T-helper 1 cell treated with Interleukin-12 subunit alpha and Interleukin-12 subunit beta and Interleukin-4 antibody, amounts not matched to agents 30 ng/mL and 1 ng/mL, for 36 hours (primary cell): ENCODE data around the gene CASZ1. TPM values are rescaled to one million over a fixed set of nuclear protein-coding genes. Genes with fewer than 3 reads are reported as not detected.

Experiments
- intact Hi-C: fragments of 100-400 bp; cut with micrococcal nuclease; formaldehyde crosslinking; loops from one replicate; pipeline ENCODE4 v1.15.1; 2024
- total RNA-seq: library from RNA; stranded (reverse); gene quantifications from 2 replicates; pipeline ENCODE4 v1.2.3, GENCODE V29; 2022

The CASZ1 gene, protein sequence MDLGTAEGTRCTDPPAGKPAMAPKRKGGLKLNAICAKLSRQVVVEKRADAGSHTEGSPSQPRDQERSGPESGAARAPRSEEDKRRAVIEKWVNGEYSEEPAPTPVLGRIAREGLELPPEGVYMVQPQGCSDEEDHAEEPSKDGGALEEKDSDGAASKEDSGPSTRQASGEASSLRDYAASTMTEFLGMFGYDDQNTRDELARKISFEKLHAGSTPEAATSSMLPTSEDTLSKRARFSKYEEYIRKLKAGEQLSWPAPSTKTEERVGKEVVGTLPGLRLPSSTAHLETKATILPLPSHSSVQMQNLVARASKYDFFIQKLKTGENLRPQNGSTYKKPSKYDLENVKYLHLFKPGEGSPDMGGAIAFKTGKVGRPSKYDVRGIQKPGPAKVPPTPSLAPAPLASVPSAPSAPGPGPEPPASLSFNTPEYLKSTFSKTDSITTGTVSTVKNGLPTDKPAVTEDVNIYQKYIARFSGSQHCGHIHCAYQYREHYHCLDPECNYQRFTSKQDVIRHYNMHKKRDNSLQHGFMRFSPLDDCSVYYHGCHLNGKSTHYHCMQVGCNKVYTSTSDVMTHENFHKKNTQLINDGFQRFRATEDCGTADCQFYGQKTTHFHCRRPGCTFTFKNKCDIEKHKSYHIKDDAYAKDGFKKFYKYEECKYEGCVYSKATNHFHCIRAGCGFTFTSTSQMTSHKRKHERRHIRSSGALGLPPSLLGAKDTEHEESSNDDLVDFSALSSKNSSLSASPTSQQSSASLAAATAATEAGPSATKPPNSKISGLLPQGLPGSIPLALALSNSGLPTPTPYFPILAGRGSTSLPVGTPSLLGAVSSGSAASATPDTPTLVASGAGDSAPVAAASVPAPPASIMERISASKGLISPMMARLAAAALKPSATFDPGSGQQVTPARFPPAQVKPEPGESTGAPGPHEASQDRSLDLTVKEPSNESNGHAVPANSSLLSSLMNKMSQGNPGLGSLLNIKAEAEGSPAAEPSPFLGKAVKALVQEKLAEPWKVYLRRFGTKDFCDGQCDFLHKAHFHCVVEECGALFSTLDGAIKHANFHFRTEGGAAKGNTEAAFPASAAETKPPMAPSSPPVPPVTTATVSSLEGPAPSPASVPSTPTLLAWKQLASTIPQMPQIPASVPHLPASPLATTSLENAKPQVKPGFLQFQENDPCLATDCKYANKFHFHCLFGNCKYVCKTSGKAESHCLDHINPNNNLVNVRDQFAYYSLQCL (N-terminal part only)
- total RNA-seq: 9.5 and 10.6 TPM in 2 replicates

DNA sequence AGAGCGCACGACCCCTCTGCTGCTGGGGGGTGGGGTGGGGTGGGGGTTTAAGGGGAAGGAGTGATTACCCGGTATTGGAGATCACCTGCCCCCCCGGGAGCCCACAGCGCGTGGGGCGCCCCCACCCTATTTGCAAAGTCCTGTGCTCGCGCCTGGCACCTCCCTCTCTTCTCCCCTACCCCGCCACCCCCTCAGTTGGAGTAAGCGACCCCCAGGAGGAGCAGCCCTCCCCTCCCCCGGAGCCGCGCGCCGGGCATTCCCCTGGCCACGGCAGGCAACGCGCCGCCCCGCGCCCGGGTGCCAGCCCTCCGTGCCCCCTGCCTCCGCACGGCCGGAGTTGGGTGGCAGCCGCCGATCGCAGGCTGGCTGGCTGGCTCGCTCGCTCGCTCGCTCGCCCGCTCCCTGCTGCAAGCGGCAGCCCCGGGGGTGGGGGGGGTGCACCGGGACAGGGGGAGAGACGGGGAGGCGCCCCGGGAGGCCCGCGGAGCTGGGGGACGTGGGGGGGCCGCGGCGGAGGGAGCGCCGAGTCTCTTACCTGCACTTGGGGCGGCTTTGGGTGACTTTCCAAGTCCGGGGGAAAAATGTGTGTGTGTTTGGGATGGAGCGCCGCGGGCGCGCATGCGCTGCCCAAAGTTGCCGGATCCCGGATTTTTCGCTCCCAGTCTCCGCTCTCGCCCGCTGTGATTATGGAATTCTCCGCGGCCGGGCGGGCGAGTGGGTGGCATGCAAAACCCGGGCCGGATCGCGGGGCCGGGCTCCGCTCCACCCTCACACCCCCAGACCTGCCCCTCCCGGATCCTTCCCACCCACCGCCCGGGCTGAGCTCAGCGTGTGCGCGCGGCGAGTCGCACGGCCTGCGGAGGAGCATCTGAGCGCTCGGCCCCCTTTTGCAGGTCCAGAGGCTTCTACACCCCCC, at the start of gene CASZ1:
CASZ1 (minus strand) TSS at position 618 of the 916 bp plus-strand sequence. CDS start 102,757 bp downstream, outside the sequence.
- intact Hi-C loops: loop anchor here (10.0 kb wide), 2 partner anchors 149 to 281 kb away; no protein-coding TSS in a partner anchor

DNA sequence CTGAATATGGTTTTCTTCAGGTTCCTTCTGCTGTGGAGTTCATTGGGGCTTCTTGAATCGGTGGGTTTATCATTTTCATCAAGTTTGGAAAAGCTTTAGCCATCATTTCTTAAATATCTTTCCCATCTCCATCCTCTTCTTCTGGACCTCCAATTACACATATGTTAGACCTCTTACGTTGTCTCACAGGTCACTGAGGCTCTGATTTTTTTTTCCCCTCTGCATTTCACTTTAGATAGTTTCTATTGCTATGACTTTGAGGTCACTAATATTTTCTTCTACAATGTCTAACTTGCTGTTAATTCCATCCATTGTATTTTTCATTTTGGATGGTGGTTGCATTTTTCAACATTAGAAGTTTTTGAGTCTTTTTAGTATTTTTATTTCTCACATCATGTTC, 47.3 kb upstream of the CASZ1 start:
- intact Hi-C loops: no loop called here

DNA sequence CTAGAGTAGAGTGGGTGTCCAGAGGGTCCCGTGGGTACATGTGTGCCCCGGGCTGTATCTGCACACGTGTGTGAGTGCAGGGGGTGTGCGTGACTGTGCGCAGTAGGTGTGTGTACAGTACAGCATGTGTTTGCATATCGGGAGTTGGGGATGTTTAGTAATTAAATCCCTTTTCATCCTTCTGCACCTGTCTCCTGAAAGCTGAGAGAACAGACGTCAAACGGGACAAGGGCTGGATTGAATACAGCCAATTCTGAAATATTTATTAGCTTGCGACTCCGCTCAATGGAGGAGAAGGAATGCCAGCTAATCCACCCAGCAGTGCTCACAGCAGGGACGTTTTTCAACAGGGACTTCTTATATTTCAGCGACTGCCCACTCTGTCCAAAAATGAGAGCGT, 44.7 kb upstream of the CASZ1 start:
- intact Hi-C loops: no loop called here

DNA sequence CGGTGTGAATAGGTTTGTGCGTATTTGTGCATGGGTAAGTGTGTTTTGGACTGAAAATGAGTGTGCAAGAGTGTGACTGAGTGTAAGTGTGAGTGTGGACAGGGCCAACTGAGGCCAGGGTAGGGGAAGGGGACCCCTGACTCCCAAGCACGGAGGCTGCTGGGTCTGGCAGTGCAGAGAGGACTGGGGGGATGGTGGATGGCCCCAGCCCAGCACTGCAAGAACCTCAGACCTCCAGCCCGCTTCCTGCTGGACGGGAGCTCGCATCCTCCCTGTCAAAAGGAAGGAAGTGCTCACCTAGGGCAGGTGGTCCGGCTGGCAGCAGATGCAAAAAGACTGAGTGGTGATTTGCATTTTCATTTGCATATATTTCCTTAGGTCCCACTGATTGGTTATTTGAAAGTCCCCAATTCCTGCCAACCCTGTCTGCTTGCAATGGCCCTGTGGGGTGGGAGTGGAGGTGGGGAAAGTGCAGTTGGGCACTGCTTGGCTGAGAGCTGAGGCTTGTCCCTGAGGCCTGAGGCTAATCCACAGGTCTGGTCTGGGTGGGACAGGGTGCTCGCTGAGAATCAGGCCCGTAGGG, 42.8 kb upstream of the CASZ1 start:
- intact Hi-C loops: no loop called here

DNA sequence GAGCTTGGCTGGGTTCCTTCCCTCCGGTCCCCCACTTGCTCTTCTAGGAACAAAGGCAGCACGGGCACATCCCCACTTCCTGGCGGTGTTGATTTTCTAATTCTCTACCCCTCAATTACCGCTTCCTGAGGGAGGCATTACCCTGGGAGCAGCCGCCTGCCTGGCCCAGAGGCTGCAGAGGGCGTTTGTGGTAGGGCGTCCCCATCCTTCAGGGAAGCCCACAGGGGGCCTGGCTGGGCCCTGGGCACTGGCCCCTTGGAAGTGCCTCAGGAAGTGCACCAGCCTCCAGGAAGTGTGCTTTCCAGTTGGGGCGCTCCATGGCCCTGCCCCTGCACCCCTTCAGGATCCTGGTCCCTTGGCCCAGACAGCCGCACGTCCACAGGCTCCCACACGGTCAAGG, 42.1 kb upstream of the CASZ1 start:
- intact Hi-C loops: no loop called here

DNA sequence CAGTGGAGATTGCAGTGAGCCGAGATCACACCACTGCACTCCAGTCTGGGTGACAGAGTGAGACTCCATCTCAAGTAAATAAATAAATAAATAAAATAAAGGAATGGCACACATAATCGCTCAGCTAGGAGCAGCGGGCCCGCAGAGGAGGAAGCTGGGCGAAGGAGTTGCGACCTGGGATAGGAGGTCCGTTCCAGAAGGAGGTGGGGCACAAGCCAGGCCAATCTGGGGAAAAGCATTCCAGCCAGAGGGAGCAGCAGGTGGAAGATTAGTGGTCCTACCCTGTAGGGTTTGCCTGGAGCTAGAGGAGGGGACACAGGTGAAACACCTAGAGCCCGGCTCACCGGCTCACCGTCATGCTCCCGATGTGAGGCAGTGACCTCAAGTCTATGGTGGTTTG, 40.3 kb upstream of the CASZ1 start:
- intact Hi-C loops: no loop called here

DNA sequence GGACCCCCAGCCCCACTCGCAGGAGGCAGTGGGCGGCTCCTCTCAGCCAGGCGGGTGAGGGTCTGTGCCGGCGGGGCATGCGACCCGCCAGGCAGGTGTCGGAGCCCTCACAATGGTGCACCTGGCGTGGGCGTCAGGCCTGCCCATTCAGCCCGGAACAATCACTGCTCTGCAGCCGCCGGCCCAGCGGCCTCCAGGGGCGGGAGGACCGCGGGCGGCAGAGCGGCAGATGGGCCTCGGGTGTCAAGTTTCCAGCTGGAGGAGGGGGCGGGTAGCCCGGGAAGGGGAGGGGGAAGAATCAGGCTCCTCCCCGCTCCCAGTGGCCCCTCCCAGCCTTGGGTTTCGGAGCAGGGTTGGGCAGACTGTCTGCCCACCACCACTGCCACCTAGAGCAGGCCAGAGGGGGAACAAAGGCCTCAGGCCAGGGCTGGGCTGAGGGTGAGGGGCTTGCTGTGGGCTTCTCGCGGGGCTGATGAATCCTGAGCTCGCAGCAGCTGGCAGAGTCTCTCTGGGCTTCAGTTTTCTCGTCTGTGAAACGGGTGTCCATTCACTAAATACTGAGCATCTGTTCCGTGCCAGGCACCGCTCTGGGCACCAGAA, 39.5 kb upstream of the CASZ1 start:
- intact Hi-C loops: no loop called here

DNA sequence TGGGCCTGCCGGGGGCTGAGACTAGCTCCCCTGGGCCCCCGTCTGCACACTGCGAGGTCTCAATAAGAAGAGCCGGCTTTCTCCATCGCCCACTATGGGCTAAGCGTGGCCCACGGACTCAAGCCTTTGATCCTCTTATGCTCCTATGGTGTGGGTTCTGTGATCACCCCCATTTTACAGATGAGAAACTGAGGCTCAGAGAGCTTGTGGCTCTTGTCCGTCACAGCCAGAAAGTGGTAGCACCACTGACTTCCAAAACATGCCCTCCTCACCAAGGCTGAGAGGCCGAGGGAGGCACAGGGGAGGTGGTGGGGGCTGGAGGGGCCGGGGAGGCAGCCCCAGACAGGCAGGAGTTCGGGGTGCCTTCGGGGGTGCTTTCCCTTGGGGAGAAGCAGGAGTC, 39.0 kb upstream of the CASZ1 start:
- intact Hi-C loops: no loop called here

DNA sequence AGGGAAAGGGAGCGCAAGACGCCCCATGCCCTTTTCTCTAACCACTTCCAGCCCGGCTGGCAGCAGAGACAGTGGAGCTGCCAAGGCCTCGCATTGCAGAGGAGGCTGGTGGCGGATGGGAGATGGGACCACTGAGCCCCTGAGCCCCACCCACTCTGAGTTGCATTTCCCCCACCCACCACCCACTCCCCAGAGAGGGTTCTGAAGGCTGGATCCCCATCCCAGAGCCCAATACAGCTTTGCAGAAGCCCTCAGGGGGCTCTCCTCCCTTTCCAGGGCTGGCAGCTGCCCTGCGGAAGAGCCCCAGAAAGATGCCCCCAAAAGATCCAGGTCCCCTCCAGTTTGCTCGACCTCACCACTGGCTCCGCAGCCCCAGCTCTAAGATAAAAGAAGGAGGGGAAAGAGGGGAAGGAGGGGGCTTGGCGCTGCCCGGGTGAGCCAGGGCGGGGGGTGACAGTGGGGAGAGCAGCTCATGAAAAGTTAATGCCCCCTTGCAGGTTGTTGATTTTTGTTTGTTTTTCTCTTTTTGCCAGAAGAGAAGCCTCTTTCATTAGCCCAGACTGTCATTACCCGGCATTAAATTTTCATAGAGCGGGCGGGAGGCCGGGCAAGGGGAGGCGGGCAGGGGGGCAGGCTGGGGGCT, 38.4 kb upstream of the CASZ1 start:
- intact Hi-C loops: no loop called here

DNA sequence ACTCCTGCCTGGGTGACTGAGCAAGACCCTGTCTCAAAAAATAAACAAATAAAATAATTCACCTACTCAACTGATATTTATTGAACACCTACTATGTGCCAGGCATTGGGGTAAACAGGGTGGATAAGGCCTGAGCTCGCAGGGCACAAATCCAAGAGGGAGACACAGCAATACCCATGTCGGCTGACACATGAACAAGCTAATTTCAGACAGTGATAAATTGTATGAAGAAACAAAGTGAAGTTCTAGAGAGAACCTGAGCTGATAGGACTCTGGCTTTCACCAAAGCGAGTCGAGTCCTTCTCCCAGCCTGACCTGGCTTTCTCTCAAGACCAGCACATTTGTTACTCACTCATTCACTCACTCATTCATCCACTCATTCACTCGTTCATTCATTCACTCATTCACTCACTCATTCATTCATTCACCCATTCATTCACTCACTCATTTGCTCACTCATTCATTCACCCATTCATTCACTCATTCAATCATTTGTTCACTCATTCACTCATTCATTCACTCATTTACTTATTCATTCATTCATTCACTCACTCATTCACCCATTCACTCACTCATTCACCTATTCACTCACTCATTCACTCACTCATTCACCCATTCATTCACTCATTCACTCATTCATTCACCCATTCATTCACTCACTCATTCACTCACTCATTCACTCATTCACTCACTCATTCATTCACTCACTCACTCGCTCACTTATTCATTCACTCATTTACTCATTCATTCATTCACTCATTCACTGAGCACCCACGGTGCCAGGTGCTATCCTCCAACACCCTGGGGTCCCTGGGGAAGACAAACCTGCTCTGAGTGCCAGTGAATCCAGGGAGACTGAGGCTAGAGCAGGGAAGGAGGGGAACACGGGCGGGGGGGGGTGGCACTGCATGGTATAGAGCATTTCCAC, 37.4 kb upstream of the CASZ1 start:
- intact Hi-C loops: no loop called here

DNA sequence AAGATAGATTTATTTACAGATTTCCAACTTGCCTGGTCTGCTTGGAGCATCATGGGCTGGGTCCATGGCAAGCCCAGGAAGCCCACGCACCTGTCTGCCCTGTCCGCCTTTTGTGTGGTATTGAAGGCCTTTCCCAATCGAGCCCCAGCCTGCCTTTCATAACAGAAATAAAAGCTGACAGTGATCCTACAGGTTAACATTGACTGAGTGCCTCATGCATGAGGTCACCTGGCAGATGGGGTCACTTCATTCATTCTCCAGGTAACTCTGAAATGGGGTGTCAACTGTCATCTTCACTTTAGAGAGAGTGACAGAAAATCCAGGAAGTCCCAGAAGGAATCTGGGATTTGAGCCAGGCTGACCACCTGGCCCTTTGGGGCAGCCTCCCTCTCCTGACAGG, 36.3 kb upstream of the CASZ1 start:
- intact Hi-C loops: no loop called here

DNA sequence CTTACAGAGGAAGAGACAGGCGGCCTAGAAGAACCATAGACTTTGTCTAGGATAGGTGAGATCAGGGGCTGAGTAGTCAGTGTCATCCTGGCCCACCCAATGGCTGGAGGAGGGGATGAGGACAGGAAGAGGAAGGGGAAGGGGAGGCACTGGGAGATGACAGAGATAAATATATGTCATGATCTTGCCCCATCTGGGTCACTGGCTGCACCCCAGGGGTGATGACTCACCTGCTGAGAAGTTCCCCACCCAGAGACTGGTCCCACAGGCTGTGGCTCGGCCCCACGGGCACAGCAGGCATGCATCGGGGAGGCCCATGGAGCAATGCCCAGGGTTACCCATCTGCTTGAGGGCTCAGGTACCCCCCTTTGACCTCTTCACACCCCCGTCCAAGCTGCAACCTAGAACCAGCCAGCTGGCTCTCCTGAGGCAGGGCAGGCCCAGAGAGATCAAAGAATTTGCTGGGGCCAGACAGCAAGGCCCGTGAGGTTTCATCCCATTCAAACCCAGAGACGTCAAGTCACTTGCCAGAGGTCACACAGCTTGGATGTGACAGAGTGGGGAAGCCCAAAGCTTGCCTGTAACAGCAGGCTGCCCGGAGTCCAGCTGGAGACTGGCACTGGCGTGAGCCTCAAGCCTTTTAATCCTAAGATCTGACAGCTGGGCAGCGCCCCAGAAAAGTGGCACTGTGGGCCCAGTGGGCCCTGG, 34.7 kb upstream of the CASZ1 start:
- intact Hi-C loops: no loop called here

DNA sequence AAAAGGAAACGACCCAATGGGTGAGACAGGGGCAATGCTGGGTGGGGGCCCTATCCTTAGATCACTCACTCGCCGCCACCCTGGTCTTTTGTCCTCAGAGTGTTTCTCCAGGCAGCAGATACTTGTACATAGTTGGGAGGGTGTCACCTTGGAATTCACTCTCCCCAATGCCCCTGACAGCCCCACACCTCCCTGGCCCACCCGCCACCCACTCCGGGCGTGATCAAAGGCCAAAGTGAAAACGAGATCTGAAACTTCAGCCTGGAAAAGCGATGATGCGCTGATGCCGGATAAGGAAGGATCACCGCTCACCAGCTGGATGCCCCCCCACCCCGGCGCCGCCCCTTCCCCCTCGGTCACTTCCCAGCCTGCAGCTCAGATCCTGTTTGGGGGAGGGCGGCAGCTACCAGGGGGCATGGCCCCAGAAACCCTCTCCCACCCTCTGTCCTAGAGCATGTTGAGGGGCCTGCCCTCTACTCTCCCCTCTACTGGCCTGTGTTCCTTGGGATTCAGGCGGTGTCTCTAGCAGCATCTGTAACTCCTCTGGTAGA, 33.6 kb upstream of the CASZ1 start:
- intact Hi-C loops: no loop called here

DNA sequence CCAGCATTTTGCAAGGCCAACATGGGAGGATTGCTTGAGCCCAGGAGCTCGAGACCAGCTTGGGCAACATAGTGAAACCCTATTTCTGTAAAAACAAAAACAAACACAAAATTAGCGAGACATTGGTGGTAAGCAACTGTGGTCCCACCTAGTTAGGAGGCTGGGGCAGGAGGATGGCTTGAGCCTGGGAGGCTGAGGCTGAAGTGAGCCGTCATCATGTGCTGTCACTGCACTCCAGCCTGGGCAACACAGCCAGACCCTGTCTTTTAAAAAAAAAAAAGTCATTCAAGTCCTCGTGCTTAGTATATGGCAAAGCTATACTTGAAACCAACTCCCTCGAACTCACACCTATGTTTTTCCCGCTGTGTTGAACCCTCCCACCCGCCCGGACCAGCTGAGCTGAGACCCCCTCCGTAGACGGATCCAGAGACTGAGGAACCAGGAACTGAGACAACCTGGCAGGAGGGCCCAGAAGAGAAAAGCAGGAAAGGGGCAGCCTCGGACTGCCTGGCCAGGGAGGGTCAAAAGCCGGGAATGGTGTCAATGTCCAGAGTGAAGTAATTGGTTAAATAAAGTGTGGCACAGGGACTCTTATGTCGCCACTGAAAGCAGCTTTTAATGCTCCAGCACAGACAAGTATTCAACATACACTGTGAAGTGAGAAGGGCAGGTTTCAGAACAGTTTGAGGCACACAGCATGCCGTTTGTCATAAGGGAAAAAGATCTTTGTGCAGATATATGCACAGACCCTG, 32.8 kb upstream of the CASZ1 start:
- intact Hi-C loops: no loop called here

DNA sequence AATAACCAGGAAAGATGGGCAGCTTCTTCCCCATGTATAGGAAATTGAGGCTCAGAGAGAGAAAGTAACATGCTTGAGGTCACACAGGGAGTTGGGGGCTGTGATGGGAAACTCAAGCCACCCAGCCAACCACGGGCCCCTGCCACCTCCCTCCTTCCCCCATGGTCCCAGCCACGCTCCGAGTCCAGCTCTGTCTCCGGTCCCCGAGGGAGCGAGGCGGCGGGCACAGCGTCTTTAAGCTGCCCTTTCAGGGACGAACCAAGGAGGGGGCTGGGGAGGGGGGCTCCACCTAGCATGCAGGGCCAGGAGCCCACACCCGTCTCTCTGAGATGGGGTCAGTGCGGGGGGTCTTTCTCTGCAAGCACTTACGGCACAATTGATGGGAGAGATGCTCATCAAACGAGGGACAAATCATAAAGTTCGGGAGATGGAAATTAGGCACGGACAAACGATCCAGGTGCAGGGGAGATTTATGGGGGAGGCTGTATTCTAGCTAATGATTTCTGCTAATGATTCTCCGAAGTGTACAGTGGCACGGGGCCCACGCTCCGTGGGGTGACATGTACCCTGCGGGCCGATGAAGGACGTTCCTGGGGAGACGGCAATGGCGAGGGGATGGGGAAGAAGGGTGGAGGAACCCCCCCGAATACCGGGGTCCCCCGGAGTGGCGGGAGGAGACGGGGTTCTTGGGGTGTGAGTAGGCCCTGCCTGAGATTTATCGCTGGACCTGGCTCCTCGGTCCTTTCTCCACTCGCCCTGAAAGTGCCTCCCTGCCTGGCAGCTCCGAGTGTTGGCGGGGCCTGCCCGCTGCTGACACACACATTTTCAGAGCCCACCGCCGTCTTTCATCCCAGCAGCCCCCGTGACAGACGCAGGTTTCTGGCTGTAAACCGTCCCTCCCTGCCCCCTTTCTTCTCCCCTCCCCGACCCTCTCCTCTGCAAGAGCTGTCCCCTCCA, 31.2 kb upstream of the CASZ1 start:
- intact Hi-C loops: no loop called here
